ENCODE measurements around the gene EGLN3. TPM values are rescaled to one million over a fixed set of nuclear protein-coding genes. Genes with fewer than 3 reads are reported as not detected.

The EGLN3 gene
- total and polyA plus RNA-seq, 2 of the 13 experiments (the other 11 are each of a cell fraction or from before 2014, with no cell fraction given) = 0.18 to 27.3 TPM

- TF ChIP-seq ATF4 (CRISPR knock-in tag; IDR thresholded peaks at IDR 0.05) = no peak
- TF ChIP-seq ZNF619 (CRISPR knock-in tag; IDR thresholded peaks at IDR 0.05) = no peak
- TF ChIP-seq SALL1 (CRISPR knock-in tag; IDR thresholded peaks at IDR 0.05) = peak; percentile 75
- 0 out of 2 replicates have a peak, but pooled peaks have one; percentile 59 for TF ChIP-seq MZF1 (CRISPR knock-in tag; IDR thresholded peaks at IDR 0.05; ENCODE audit: borderline replicate concordance)
- TF ChIP-seq, protein P1, sequence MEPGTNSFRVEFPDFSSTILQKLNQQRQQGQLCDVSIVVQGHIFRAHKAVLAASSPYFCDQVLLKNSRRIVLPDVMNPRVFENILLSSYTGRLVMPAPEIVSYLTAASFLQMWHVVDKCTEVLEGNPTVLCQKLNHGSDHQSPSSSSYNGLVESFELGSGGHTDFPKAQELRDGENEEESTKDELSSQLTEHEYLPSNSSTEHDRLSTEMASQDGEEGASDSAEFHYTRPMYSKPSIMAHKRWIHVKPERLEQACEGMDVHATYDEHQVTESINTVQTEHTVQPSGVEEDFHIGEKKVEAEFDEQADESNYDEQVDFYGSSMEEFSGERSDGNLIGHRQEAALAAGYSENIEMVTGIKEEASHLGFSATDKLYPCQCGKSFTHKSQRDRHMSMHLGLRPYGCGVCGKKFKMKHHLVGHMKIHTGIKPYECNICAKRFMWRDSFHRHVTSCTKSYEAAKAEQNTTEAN (CRISPR knock-in tag; conservative IDR thresholded peaks at IDR 0.05) = no peak
- no peak for TF ChIP-seq CEBPG (CRISPR knock-in tag; IDR thresholded peaks at IDR 0.05)
- TF ChIP-seq AHDC1 (CRISPR knock-in tag; IDR thresholded peaks at IDR 0.05; ENCODE audit: borderline replicate concordance) = peak; percentile 83
- no peak for TF ChIP-seq GABPA (IDR thresholded peaks at IDR 0.05; ENCODE audit: low read depth, low read length)
- TF ChIP-seq GABPA (CRISPR knock-in tag; IDR thresholded peaks at IDR 0.05; ENCODE audit: low read depth) = no peak
- TF ChIP-seq MEIS1 (CRISPR knock-in tag; IDR thresholded peaks at IDR 0.05; ENCODE audit: borderline replicate concordance) = peak; percentile 100
- no peak for TF ChIP-seq ISX (CRISPR knock-in tag; conservative IDR thresholded peaks at IDR 0.05)
- no peak for TF ChIP-seq ZNF709 (CRISPR knock-in tag; IDR thresholded peaks at IDR 0.05)
- TF ChIP-seq FOXJ3 (CRISPR knock-in tag; IDR thresholded peaks at IDR 0.05; ENCODE audit: borderline replicate concordance) = no peak
- TF ChIP-seq ZNF512B (CRISPR knock-in tag; IDR thresholded peaks at IDR 0.05; ENCODE audit: borderline replicate concordance) = no peak
- TF ChIP-seq ZNF230 (CRISPR knock-in tag; IDR thresholded peaks at IDR 0.05) = no peak
- no peak for TF ChIP-seq CHD2 (IDR thresholded peaks at IDR 0.05; ENCODE audit: low read depth, low read length)
- TF ChIP-seq ZNF431 (CRISPR knock-in tag; IDR thresholded peaks at IDR 0.05; ENCODE audit: borderline replicate concordance, low read depth) = 0 out of 2 replicates have a peak, but pooled peaks have one; percentile 23
- no peak; the same call in 1 of the 2 replicates for TF ChIP-seq CREM (IDR thresholded peaks at IDR 0.05)
- TF ChIP-seq CREM (CRISPR knock-in tag; IDR thresholded peaks at IDR 0.05) = no peak
These were observed 12.5 kb downstream of the EGLN3 start (continued) for GRCh38 chr14:33938131-33938949.
